H9 (cell line): ENCODE results near the gene SWAP70. TPM values are rescaled to one million over a fixed set of nuclear protein-coding genes. Genes with fewer than 3 reads are reported as not detected.
A peak's percentile ranks its signal among the peaks of the same experiment; 100 is the strongest.

Source experiments
- DNase-seq: peaks from one replicate; pipeline ENCODE4 v3.0.0-alpha.2; 2017
- H2AFZ ChIP-seq: one replicate; pipeline ENCODE4 v1.6.1; 2013; ENCODE audit warnings: mild to moderate bottlenecking, low read length, control low read depth, moderate library complexity
- H2AK5ac ChIP-seq: 2 replicates; pipeline ENCODE4 v1.6.1; 2013; ENCODE audit warnings: low read length, control low read depth, mixed read lengths; ENCODE audit not compliant: insufficient read length
- H2BK120ac ChIP-seq: one replicate; pipeline ENCODE4 v1.6.1; 2013; ENCODE audit warnings: low read depth, mild to moderate bottlenecking, low read length, control low read depth, inconsistent platforms; ENCODE audit not compliant: poor library complexity, severe bottlenecking
- H2BK12ac ChIP-seq: 2 replicates; pipeline ENCODE4 v1.6.1; 2013; ENCODE audit warnings: low read length, control low read depth, mixed read lengths, low read depth; ENCODE audit not compliant: insufficient read length
- H2BK15ac ChIP-seq: 2 replicates; pipeline ENCODE4 v1.6.1; 2013; ENCODE audit warnings: low read depth, low read length, control low read depth
- H2BK20ac ChIP-seq: one replicate; pipeline ENCODE4 v1.6.1; 2013; ENCODE audit warnings: low read depth, mild to moderate bottlenecking, low read length, control low read depth, inconsistent platforms; ENCODE audit not compliant: poor library complexity, severe bottlenecking
- H2BK5ac ChIP-seq: 2 replicates; pipeline ENCODE4 v1.6.1; 2013; ENCODE audit warnings: low read length, control low read depth, mixed read lengths; ENCODE audit not compliant: insufficient read length
- H3K14ac ChIP-seq: 2 replicates; pipeline ENCODE4 v1.6.1; 2013; ENCODE audit warnings: low read length, control low read depth; ENCODE audit not compliant: insufficient read depth
- H3K18ac ChIP-seq: 2 replicates; pipeline ENCODE4 v1.6.1; 2013; ENCODE audit warnings: low read depth, mild to moderate bottlenecking, mixed read lengths, low read length, control low read depth; ENCODE audit not compliant: insufficient read length
- H3K23ac ChIP-seq: 2 replicates; pipeline ENCODE4 v1.6.1; 2013; ENCODE audit warnings: low read length, control low read depth, mixed read lengths, low read depth; ENCODE audit not compliant: insufficient read length
- H3K23me2 ChIP-seq: 2 replicates; pipeline ENCODE4 v1.6.1; 2013; ENCODE audit warnings: low read depth, mild to moderate bottlenecking, mixed read lengths, low read length, control low read depth; ENCODE audit not compliant: insufficient read length, poor library complexity, severe bottlenecking
- H3K27ac ChIP-seq: 2 replicates; pipeline ENCODE4 v1.5.1; 2013; ENCODE audit warnings: low read length, control low read depth, mixed read lengths, low read depth; ENCODE audit not compliant: insufficient read length
- H3K27me3 ChIP-seq: 2 replicates; pipeline ENCODE4 v1.6.1; 2013; ENCODE audit warnings: low read length, control low read depth, inconsistent platforms; ENCODE audit not compliant: insufficient read depth
- H3K4ac ChIP-seq: 2 replicates; pipeline ENCODE4 v1.6.1; 2013; ENCODE audit warnings: low read depth, mild to moderate bottlenecking, control low read depth, inconsistent platforms, low read length, moderate library complexity
- H3K4me1 ChIP-seq: 2 replicates; pipeline ENCODE4 v1.6.1; 2013; ENCODE audit warnings: low read length, control low read depth, inconsistent platforms; ENCODE audit not compliant: insufficient read depth
- H3K4me2 ChIP-seq: 2 replicates; pipeline ENCODE4 v1.6.1; 2013; ENCODE audit warnings: low read length, control low read depth, mixed read lengths; ENCODE audit not compliant: insufficient read length, insufficient read depth
- H3K56ac ChIP-seq: 2 replicates; pipeline ENCODE4 v1.6.1; 2013; ENCODE audit warnings: low read depth, mild to moderate bottlenecking, mixed read lengths, low read length, control low read depth; ENCODE audit not compliant: insufficient read length
- H3K79me1 ChIP-seq: 2 replicates; pipeline ENCODE4 v1.6.1; 2013; ENCODE audit warnings: low read depth, mild to moderate bottlenecking, moderate library complexity, low read length, control low read depth, inconsistent platforms; ENCODE audit not compliant: insufficient read depth, poor library complexity, severe bottlenecking
- H3K79me2 ChIP-seq: 2 replicates; pipeline ENCODE4 v1.6.1; 2013; ENCODE audit warnings: low read length, control low read depth, inconsistent platforms; ENCODE audit not compliant: insufficient read depth
- H3K9ac ChIP-seq: 2 replicates; pipeline ENCODE4 v1.6.1; 2013; ENCODE audit warnings: low read length, control low read depth, mixed read lengths; ENCODE audit not compliant: insufficient read length; ENCODE audit errors: extremely low read depth
- H3K9me3 ChIP-seq: one replicate; pipeline ENCODE4 v1.6.1; 2013; ENCODE audit warnings: low read depth, low read length, inconsistent platforms; ENCODE audit not compliant: control insufficient read depth
- H3T11ph ChIP-seq: one replicate; pipeline ENCODE4 v1.6.1; 2013; ENCODE audit warnings: mild to moderate bottlenecking, low read length, control low read depth, inconsistent platforms
- H4K20me1 ChIP-seq: one replicate; pipeline ENCODE4 v1.6.1; 2013; ENCODE audit not compliant: control insufficient read depth, insufficient read length, insufficient read depth
- H4K5ac ChIP-seq: 2 replicates; pipeline ENCODE4 v1.6.1; 2013; ENCODE audit warnings: low read depth, mild to moderate bottlenecking, mixed read lengths, low read length, control low read depth; ENCODE audit not compliant: insufficient read length
- H4K8ac ChIP-seq: replicated peaks from 2 replicates; pipeline ENCODE4 v1.6.1; 2013; ENCODE audit warnings: low read length, control low read depth, mixed read lengths, low read depth; ENCODE audit not compliant: insufficient read length
- H4K91ac ChIP-seq: 2 replicates; pipeline ENCODE4 v1.6.1; 2013; ENCODE audit warnings: low read depth, mild to moderate bottlenecking, moderate library complexity, mixed read lengths, low read length, control low read depth; ENCODE audit not compliant: insufficient read length
- H3K27ac Mint-ChIP-seq, 3 experiments: 2 replicates in 2 of 3; 3 replicates in 1 of 3; pipeline ENCODE4 v1.8.0; 2020 to 2021; ENCODE audit warnings: mixed read lengths in 3 of 3, mild to moderate bottlenecking in 1 of 3, moderate library complexity in 1 of 3
- H3K27me3 Mint-ChIP-seq: 2 replicates; pipeline ENCODE4 v1.8.0; 2021; ENCODE audit warnings: low read depth, mild to moderate bottlenecking, moderate library complexity, mixed read lengths
- H3K36me3 Mint-ChIP-seq, 3 experiments: 2 replicates in 2 of 3; 3 replicates in 1 of 3; pipeline ENCODE4 v1.8.0; 2020 to 2021; ENCODE audit warnings: low read depth in 3 of 3, mixed read lengths in 3 of 3; ENCODE audit not compliant: insufficient read depth in 1 of 3
- H3K4me1 Mint-ChIP-seq, 2 experiments: 2 replicates each; pipeline ENCODE4 v1.8.0; 2020; ENCODE audit warnings: mixed read lengths in 2 of 2
- H3K4me3 Mint-ChIP-seq, 2 experiments: 2 replicates in 1 of 2; 3 replicates in 1 of 2; pipeline ENCODE4 v1.8.0; 2020 to 2021; ENCODE audit warnings: mild to moderate bottlenecking in 2 of 2, mixed read lengths in 2 of 2, moderate library complexity in 1 of 2
- H3K9me3 Mint-ChIP-seq, 2 experiments: 2 replicates in 1 of 2; 3 replicates in 1 of 2; pipeline ENCODE4 v1.8.0; 2020; ENCODE audit warnings: mild to moderate bottlenecking in 2 of 2, mixed read lengths in 2 of 2, moderate library complexity in 1 of 2
- whole genome bisulfite sequencing: extraction: QIAGEN DNeasy Blood & Tissue Kit; methylation state at CpG from one replicate; pipeline ENCODE4 v1.1.7; 2013; ENCODE audit warnings: missing lambda C conversion rate, low lambda C conversion rate, mixed read lengths; ENCODE audit not compliant: insufficient read length; ENCODE audit errors: extremely low coverage; 5-methylcytosine and 5-hydroxymethylcytosine counted together
- total RNA-seq: library from RNA; stranded (reverse); gene quantifications from 2 replicates; pipeline ENCODE4 v1.2.1, GENCODE V29; 2021
- TF ChIP-seq, protein P1 (sequence below): fragments of 200-600 bp; sonication (generic); conservative IDR thresholded peaks from 3 replicates; pipeline ENCODE4 v1.8.0; 2021; ENCODE audit warnings: antibody characterized with exemption, mild to moderate bottlenecking

The SWAP70 gene
- total RNA-seq, 1 experiment from 2014 or later: 34.4 TPM

DNA sequence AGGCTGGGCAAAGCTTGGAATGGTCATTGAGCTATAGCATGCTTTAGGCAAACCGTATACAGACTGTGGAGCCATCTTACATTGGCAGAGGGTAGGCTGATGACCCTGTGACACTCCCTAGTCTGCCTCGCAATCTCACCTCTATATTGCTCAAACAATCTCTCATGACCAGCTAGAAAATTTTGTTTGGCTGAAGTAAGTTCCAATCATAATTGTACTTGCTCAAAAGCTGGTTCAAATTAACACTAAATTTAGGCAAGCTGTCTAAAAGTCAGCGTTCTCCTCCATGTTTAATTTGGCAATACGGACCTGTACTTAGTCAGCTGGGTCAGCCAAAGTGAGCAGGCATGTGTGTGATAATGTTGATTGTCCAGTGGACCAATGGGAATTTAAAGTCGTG is 133.0 kb downstream of the SWAP70 start:
- Histone ChIP-seq H3K27ac (no peak overlapping the region), H4K5ac (no peak overlapping the region), H3K56ac (no peak overlapping the region), H2BK20ac (no peak overlapping the region), H3K4me2 (no peak overlapping the region), H2BK5ac (no peak overlapping the region), H3K4ac (no peak overlapping the region), H4K8ac (no peak overlapping the region), H4K91ac (no peak overlapping the region), H3T11ph (no peak overlapping the region), H4K20me1 (no peaks in the 10 kb centered on the region), H2BK15ac (no peak overlapping the region), H3K79me2 (no peaks in the 10 kb centered on the region), H3K9me3 (no peaks in the 10 kb centered on the region), H3K79me1 (no peaks in the 10 kb centered on the region), H2AFZ (no peak overlapping the region), H3K23me2 (no peaks in the 10 kb centered on the region), H2BK120ac (no peak overlapping the region), H2BK12ac (no peak overlapping the region), H2AK5ac (no peak overlapping the region), H3K23ac (no peak overlapping the region), H3K27me3 (no peaks in the 10 kb centered on the region), H3K14ac (no peak overlapping the region), H3K9ac (no peak overlapping the region), H3K18ac (no peak overlapping the region), H3K4me1 (no peaks in the 10 kb centered on the region)
- DNase-seq: no peak
- Mint-ChIP-seq H3K4me1 (peaks cover 2 to 6% of the 10 kb centered on the region in 2 experiments), H3K4me3 (no peak overlapping the region), H3K36me3 (peaks cover 0 to 10% (median 9%) of the 10 kb centered on the region in 3 experiments; a peak in 5 of 7 replicates), H3K9me3 (no peaks in the 10 kb centered on the region), H3K27me3 (no peaks in the 10 kb centered on the region), H3K27ac (peak overlapping the region in 1 of 3 experiments; percentile 13; a peak in 2 of 7 replicates)
- TF ChIP-seq, protein P1, sequence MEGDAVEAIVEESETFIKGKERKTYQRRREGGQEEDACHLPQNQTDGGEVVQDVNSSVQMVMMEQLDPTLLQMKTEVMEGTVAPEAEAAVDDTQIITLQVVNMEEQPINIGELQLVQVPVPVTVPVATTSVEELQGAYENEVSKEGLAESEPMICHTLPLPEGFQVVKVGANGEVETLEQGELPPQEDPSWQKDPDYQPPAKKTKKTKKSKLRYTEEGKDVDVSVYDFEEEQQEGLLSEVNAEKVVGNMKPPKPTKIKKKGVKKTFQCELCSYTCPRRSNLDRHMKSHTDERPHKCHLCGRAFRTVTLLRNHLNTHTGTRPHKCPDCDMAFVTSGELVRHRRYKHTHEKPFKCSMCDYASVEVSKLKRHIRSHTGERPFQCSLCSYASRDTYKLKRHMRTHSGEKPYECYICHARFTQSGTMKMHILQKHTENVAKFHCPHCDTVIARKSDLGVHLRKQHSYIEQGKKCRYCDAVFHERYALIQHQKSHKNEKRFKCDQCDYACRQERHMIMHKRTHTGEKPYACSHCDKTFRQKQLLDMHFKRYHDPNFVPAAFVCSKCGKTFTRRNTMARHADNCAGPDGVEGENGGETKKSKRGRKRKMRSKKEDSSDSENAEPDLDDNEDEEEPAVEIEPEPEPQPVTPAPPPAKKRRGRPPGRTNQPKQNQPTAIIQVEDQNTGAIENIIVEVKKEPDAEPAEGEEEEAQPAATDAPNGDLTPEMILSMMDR: no peak
- WGBS: no CpG with 5 or more reads among the region's 5 CpGs
